SU-DHL-6 (cell line): Measurements from ENCODE around the gene RMND5B.

Source experiments
- EZH2phosphoT487 ChIP-seq: fragments of 200-600 bp; sonication (generic), shearing (Covaris generic); conservative IDR thresholded peaks from 2 replicates; pipeline ENCODE4 v1.6.1; 2018; ENCODE audit warnings: mild to moderate bottlenecking, antibody characterized with exemption, low read length, moderate library complexity, mixed read lengths
- TF ChIP-seq, protein P1 (sequence below): fragments of 200-600 bp; sonication (generic); IDR thresholded peaks from one replicate; pipeline ENCODE4 v1.5.1; 2017; ENCODE audit warnings: antibody characterized with exemption, mild to moderate bottlenecking, low read length, moderate library complexity; ENCODE audit not compliant: insufficient read depth, poor library complexity, severe bottlenecking

DNA sequence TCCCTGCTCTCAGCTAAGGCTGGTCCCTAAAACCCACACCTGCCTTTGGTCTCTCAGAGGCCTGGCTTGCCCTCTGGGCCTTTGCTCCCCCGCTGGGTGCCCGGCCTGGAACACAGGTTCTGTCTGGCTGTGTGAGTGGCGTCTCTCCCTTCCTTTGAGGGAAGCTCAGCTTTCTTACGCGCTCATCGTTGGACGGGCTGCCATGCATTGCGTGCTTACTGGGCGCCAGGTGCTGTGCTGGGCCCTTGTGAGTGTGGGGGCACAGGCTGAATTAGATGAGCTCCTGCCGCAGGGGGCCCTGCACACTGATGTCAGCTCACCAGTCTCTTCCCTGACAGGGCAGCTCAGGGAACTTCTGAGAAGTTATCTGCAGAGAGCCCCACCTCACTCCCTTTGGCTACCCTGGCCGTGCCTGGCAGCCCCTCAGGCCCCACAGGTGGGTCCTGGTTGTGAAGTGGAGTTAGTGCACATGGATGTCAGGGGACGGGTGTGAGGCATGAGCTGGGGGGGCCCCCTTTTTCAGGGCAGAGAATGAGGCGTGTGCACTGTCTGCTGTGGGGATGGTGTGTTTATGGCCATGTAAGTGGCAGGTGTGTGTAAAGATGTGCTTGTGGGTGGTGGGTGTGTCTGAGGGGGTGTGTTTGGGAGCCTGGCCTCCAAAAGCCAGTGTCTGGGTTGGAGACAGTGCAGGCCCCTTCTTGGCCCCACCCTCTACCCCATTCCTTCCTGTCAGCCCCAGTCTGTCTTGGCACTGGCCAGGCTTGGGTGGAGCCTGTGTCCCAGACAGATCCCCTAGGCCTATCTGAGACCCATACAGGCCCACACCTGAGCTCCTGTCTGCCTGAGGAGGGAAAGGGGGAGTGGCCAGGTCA is 7.5 kb upstream of the RMND5B start:
- TF ChIP-seq, protein P1, sequence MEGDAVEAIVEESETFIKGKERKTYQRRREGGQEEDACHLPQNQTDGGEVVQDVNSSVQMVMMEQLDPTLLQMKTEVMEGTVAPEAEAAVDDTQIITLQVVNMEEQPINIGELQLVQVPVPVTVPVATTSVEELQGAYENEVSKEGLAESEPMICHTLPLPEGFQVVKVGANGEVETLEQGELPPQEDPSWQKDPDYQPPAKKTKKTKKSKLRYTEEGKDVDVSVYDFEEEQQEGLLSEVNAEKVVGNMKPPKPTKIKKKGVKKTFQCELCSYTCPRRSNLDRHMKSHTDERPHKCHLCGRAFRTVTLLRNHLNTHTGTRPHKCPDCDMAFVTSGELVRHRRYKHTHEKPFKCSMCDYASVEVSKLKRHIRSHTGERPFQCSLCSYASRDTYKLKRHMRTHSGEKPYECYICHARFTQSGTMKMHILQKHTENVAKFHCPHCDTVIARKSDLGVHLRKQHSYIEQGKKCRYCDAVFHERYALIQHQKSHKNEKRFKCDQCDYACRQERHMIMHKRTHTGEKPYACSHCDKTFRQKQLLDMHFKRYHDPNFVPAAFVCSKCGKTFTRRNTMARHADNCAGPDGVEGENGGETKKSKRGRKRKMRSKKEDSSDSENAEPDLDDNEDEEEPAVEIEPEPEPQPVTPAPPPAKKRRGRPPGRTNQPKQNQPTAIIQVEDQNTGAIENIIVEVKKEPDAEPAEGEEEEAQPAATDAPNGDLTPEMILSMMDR: no peak
- no peak for TF ChIP-seq EZH2phosphoT487
